GF-D8 (cell line): ENCODE results near the gene CCSER1.
"Not testable (repeated sequence)": the region's sequence is repeated elsewhere in the genome, so short reads cannot be mapped to it uniquely, and the experiment has no call there.

Experiments
- DNase-seq: peaks from one replicate; lab custom pipeline; 2025; lab: John Stamatoyannopoulos, UW

Gene CCSER1

DNA sequence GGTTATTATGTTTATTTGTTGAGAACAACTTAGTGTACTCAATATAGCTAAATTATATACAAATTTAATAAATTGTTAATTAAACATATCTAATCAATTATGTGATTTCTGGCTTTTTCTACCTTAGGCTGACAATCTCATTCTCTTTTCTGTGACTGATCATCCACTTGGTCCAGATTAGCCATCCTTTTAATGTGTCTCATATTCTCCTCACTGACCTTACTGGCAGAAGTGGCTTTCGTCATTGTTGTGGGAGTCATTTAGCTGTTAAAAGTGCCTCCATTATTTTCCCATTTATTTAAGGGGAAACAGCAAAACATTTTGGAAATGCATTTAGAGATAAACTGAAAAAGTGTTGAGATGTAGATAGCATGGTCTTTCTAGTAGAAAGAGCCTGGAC is 172.2 kb downstream of the CCSER1 start:
- no peak for DNase-seq

DNA sequence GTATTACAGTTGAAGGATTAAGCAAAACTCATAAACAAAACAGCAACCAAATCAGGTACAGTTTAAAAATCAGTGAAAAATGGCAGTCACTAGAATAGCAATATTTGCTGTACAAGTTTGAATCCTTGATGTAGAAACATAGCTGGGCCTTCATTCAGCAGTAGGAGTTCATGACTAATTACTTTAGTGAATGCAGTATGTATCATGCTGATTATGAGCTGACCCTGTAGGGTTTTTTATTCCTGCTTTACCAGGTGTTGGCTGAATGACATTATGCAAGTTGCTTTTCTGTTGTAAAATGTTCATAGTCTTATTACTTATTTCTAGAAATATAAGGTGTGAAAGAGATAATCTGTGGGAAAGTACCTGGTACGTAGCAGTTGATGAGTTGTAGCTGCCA is 179.6 kb downstream of the CCSER1 start:
- no peak for DNase-seq

DNA sequence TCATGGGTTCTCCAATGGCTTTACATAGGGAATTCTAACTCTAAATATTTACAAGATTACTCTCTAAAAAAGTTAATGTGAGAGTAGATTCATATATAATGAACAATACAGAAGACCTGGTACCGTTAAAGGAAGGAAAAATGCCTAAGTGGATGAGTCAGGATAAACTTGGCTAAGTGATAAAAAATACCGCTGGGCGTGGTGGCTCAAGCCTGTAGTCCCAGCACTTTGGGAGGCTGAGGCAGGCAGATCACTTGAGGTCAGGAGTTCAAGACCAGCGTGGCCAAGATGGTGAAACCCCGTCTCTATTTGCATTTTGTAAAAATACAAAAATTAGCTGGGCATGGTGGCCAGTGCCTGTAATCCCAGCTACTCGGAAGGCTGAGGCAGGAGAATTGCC is 189.9 kb downstream of the CCSER1 start:
- DNase-seq, result not testable (repeated sequence)

DNA sequence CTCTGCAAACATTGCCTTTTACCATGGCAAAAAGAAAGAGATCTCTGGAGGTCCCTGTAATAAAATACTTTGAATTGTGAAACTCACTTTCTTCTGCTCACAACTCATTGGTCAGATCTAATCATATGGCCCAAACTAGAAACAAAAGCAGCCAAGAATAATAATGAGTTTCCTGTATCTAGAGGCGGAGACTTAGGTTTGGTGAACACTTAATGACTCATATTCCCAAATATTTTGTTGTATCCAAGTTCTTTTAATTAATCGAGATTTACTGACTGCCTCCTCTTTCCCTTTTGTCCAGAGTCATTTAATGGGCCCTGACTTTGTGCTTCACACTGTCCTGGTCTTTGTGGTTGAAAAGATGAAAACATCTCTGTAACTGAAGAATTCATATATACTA is 190.6 kb downstream of the CCSER1 start:
- DNase-seq, result no peak

DNA sequence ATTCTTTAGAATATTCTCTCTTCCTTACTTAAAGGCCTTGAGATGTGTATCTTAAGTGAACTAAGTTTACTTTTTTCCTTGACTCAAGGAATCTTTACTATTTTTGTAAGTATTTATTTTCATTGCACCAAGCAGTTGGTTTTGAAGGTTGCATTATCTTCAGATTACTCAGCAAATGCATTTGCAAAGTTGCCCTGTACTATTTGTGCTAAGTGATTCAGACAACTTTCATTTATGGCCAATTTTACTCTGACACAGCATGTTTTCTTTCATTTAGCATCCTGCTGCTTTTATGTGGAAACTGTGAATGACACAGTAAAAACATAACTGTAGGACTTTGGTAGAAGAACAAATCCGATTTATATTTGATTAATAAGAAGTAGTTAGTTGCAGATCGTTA is 191.0 kb downstream of the CCSER1 start:
- DNase-seq, result no peak

DNA sequence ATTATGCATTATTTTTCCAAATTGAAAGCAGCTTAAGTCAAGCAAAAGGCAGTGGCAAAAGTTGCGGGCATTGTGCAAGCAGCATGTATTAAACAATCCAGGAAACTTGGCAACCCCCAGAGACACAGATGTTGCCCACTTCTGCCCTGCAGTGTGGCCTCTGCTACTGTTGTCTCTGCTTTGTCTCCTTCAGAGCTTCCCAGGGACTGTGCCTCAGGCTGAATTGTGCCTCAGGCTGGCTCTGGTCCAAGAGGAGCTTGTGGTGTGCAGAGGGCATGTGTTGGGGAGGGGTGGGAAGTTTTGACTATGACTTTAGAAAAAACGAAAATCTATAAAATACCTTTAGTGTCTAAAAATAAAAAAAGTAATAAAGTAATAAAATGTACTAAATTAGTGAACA is 201.4 kb downstream of the CCSER1 start:
- peak; percentile 45 for DNase-seq

DNA sequence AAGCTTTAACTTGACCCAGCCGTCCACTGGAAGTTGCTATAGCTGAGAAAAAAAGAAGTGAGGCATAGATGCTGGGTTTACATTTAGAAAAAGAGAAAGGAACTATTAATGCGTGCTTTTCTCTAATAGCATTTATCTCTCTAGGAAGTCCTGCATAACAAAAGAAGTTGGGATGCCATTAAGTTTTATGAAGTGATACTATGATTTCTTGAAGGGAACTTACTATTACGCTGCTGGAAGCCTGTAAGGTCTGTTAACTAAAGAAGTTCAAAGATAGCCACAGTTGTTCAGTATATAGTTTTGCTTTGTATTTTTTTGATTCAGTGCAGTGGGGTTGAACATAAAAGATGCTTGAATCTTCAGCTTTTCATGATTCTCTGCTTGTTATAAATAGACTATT is 203.4 kb downstream of the CCSER1 start:
- DNase-seq, result no peak

DNA sequence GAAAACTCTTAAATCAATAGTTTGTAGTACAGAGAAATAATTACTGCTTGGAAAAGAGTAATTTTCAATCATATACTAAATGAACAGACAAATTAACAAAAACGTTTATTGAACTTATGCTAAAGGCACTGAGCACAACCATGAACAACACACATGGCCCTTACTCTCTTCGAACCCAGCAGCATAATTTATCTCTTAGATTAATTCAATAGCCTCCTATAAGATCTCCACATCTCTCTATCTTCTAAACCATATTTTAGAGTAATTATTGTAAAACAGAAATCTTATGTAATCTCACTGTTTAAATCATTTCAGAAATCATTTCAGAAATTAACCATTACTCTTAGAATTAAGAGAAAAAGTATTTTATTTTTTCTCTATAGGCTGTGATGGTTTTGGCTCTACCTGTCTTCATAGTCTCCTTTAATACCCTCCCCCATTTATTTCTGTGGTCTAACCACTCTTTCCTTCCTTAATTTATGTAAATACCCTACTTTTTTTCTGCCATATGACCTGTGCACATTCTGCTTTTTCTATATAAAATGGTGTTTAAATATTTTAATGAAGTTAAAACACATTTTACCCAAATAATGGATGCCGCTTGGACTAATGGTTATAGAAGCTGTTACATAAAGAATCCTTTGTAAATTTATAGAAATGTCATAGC is 218.5 kb downstream of the CCSER1 start:
- no peak for DNase-seq

DNA sequence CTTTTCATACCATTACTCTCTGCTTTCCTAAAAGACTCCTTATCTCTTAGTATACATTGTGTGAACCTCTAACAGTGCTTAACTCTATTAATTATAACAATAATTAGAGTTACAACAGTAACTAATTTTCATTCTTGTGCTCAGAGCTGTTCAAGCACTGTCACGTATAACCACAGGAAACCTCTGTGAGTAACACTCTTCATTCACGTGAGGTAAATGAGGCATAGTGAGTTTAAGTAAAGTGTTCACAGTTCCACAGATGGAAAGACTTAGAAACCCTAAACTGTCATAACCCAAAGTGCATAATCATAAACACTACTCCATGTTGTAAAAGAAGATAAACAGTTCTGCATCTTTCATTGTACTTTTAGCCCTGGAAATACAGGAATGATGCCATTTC is 222.4 kb downstream of the CCSER1 start:
- DNase-seq, result no peak

DNA sequence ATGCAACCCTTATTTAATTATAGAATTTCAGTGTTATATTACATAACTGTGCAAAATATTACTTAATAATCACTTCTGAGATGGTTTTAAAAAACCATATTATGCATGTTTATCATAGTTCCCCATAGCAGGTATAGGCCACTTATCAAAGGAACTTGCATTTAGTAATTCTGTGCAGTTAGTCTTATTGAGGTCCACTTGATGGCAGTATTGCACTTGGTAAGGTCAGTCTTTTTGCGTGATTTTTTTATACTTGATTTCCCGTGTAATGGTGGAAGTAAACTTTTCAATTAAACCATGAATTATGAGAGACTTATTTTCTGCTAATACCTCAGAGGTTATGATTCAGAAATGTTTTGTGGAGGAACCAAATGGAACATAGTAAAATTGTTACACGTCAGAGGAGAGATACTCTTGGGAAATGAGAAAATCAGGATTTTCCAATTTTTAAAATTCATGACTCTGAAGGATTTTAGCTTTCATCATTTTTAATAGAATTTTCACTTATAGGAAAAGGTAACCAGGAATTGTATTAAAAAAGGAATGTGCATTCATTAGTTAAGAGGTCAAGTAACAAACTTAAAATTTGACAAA is 230.0 kb downstream of the CCSER1 start:
- peak; percentile 29 for DNase-seq

DNA sequence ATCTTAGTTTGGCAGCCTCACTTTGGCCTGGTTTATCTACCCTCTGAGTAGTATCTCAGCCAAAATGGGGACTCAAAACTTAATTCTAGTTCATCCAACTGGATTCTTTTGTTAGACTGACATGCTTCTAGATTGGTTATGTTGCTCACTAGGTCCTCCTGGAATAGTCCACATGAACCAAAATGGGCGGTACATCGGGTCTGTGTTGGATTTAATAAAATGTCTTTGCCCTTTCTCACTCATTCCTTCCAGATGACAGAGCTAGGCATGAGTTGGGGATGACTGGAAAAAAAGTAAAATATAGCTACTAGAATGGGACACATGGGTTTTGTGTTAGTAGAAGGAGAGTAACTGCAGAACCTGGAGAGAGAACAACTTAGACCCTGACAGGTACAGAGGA is 247.9 kb downstream of the CCSER1 start:
- no peak for DNase-seq

DNA sequence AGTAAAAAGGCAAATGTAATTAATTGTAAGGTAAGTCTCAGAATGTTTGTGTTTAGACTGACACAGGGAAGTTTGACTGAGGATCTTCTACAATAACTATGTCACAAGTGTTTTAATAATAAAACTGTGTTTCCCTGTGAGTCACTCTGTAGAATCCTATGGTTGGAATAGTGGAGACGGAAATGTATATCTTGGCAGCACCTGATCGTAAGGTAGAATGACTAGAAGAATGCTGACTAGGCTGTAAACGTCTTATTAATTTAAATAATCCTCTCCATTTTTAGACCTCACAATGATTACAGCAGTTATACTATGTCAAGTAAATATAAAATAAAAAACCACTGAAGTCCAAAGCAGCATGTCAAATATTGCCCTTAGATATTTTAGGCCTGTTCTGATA is 266.0 kb downstream of the CCSER1 start:
- DNase-seq, result no peak

DNA sequence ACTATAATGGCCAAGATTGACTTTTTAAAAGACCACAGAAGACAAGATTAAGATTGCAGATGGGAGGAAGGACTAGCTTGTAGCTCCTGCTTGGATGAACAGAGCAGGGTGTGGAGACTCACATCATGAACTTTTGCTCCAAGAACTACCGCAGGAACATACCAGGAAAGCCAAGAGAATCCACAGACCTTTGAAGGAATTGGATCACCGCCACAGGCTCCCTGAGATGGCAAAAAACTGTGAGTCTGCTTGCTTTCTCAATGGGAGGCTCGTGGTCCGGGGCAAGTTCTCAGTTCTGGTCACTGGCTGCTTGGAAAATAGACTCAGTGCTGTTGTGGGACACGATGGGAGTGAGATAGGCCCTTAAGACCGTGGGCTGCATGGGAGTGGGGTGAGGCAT is 276.6 kb downstream of the CCSER1 start:
- DNase-seq, result no peak

DNA sequence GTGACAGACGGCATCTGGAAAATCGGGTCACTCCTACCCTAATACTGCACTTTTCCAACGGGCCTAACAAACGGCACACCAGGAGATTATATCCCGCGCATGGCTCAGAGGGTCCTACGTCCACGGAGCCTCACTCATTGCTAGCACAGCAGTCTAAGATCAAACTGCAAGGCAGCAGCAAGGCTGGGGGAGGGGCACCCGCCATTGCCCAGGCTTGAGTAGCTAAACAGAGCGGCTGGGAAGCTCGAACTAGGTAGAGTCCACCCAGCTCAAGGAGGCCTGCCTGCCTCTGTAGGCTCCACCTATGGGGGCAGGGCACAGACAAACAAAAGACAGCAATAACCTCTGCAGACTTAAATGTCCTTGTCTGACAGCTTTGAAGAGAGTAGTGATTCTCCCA is 280.7 kb downstream of the CCSER1 start:
- not testable (repeated sequence) for DNase-seq

DNA sequence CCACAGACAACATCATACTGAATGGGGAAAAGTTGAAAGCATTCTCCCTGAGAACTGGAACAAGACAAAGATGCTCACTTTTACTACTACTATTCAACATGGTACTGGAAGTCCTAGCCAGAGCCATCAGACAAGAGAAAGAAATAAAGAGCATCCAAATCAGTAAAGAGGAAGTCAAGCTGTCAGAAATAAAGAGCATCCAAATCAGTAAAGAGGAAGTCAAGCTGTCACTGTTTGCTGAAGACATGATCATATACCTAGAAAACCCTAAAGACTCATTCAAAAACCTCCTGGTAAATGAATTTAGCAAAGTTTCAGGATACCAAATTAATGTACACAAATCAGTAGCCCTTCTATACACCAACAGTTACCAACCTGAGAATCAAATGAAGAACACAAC is 285.6 kb downstream of the CCSER1 start:
- not testable (repeated sequence) for DNase-seq

DNA sequence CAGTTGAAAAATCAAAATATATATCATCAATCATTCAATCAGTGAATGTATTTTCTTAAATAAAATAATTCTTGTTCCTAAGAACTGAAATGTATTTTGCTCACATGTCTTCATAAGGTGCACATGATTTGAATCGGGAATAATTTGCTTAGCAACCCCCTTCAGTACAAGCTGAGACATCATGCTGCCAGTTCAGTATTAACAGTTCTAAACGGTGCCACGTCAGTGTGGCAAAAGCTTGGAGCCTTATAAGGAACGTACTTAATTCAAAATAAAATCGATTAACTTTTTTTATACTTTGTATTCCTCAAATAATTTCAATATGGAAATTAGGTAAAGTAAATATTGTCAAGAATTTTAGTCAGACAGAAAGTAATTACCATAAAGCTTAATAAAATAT is 287.9 kb downstream of the CCSER1 start:
- DNase-seq, result no peak

DNA sequence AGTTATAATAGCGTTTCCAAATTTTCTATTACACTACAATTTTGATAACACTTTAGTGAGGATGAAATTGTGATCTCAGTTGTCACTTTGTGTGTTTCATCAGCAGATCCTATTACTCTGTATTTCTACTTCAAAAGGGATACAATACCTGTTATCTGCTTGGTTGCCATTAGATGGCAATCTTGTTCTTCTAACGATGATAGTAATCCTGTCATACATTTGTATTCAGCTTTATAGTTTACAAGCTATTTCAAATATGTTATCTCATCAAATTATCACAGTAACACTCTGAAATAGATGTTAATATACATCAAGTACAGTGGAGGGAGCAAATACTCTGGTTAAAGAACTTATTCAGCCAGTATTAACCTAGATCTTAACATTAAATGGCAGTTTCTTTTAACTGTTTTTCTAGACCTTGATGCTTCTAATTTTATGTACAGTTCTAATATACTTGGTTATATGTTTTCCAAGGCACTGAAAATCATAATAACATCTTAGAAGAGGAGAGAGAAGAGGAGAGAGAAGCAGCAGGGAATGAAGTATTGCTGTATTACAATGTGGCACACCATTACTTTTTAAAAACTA is 292.0 kb downstream of the CCSER1 start:
- peak; percentile 7 for DNase-seq

DNA sequence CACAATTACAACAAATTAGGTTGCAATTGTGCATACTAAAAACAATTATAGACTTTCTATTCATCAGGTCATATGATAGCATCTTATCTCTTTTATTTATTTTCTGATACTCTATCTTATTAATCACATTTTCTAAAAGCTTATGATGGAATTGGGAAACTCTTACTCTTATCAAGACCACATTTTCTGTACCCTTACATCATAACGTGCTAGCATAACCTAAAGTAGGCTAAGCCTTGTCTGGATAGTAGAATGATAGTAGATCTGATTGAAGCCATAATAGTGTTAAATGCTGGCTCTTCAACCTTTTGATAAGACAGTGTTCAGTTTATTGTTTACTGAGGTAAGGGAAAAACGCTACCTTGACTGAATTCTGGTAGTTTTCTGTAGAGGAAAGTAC is 294.0 kb downstream of the CCSER1 start:
- no peak for DNase-seq

DNA sequence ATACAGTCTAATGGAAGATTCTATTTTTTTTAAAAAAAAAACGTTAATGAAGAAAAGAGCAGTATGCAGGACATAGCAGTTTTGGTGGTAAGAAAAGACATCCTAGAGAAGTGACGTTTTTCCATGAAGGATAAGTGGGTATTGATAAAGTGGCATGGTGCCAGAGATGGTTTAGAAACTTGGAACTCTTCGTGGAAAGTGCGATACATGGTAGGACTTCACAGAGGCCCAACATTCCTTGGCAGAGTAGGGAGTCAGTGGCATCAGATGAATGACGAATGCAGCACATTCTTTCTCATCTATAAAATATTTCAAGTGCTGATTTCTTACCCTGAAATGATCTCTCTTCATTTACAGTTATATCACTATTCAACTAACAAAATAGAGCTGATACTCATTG is 298.7 kb downstream of the CCSER1 start:
- DNase-seq, result no peak

DNA sequence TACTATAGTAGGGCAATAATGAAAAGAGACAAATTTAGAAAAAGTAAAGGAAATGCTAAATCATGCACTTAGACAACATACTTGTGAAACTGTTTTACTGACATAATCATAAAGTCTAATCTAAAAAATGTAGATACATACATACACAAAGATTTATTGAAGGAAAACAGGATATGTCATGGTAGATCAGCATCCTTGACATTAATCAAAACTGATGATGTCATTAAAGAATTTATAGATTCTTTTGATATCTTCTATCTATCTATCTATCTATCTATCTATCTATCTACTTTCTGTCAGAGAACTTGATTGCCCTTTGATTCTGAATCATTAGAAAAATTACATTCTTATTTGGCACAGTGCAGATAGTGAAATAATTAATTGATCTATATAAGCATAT is 311.3 kb downstream of the CCSER1 start:
- no peak for DNase-seq

DNA sequence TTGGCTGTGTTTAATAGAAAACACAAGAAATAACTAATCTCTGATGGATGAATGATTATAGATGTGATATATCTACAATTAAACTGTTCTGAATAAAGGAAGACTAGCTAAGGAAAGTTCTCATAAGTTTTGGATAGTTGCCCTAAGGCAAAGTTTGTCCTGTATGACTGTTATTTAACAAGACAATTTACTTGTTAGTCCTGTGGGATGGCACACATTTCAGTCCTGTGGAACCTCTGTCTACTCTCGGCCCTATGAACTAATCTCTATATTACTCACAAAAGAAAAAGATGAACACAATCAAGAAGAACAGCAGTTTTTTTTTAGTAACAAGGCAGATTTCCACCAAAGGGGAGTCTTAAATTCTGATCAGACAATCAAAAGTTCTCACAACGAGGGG is 314.6 kb downstream of the CCSER1 start:
- DNase-seq, result no peak

DNA sequence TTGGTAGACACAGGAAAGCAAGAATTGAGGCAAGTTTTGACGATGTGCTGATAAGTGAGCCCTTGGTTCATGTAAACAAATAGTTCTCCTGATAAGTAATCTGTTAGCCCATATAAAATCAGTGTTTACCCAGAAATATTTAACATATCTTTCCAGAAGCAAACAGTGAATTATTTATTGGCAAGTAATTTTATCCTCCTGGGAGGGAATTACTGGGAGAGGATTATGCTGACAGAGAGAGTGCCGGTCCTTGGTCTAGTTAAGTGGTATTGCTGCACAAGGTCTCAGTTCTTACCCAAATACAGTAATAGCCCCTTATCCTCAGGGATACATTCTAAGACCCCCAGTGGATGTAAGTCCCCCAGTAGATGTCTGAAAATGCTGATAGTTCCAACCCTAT is 315.4 kb downstream of the CCSER1 start:
- no peak for DNase-seq

DNA sequence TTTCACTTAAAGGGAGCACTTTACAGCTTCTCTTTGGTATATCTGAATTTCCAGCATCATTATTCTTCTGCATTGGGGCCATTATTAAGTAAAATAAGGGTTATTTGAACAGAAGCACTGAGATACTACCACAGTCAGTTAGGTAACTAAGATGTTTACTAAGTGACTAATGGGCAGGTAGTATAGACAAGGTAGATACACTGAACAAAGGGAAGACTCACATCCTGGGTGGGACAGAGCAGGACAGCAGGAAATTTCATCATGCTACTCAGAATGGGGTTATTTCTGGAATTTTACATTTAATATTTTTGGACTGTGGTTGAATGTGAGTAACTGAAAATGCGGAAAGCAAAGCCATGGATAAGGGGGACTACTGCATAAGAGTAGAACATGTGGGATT is 316.0 kb downstream of the CCSER1 start:
- no peak for DNase-seq

DNA sequence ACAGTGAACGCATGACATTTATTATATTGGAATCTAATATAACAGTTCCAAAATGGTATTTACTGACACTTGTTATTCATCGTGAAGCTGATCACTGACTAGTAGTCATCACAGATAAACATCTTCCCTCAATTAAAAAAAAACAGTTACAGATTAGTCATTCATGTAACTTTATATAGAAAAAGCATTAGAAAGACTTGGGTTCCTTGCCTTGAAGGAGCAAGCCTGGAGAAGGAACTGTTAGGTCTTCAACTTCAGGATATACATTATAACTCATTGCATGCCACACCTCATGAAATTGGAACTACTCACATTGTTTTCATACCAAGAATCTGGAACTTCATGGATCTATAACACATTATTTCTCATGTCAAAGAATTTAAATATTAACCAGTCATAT is 317.7 kb downstream of the CCSER1 start:
- no peak for DNase-seq
